HG03025 (cell line): Measurements from ENCODE around the gene HSP90B1.
A peak's percentile ranks its signal among the peaks of the same experiment; 100 is the strongest.

Source experiments
- ATAC-seq: cut with Tn5 transposase; IDR thresholded peaks from one replicate; pipeline ENCODE4 v1.9.1; 2021; ENCODE audit warnings: mild to moderate bottlenecking, moderate library complexity; ENCODE audit not compliant: unreplicated experiment, low FRiP score

HSP90B1 gene

DNA sequence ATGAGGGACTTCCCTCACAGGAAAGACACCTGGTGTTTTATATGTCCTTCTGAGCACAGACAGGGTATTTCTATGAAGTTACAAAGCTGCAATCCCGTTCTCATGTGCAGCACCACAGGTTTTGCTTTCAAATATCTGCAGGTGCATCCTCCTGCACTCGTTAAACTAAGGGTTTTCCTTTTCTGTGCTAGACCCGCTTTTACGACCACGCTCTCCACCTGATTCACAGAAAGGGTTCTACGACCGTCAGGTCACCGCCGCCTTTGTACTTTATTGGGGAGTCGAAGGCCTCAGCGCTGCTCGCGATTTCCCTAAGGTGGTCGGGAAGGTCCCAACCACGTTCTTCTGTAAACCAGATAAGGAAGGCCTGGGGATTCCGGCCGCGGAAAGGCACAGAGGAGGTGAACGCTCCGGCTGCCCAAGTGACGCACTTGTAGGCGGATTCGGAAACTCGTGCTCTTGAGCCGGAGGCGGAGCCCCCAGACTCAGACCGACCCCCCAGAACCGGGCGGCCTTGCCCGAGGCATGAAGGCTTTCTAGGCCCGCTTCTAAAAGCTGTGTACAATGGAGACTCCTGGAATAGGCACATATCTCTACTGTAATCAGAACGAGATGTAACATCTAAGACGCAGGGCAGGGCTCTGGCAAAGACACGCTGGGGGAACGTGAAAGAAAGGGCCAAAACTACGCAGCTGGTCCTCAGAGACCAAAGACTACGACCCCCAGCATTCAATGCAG, 995 bp upstream of the HSP90B1 start:
- ATAC-seq: peak; percentile 18

DNA sequence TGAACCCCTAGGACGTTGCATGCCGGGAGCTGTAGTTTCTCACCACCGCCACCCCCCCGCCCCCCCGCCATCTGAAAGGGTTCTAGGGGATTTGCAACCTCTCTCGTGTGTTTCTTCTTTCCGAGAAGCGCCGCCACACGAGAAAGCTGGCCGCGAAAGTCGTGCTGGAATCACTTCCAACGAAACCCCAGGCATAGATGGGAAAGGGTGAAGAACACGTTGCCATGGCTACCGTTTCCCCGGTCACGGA, 501 bp upstream of the HSP90B1 start:
- no peak for ATAC-seq

DNA sequence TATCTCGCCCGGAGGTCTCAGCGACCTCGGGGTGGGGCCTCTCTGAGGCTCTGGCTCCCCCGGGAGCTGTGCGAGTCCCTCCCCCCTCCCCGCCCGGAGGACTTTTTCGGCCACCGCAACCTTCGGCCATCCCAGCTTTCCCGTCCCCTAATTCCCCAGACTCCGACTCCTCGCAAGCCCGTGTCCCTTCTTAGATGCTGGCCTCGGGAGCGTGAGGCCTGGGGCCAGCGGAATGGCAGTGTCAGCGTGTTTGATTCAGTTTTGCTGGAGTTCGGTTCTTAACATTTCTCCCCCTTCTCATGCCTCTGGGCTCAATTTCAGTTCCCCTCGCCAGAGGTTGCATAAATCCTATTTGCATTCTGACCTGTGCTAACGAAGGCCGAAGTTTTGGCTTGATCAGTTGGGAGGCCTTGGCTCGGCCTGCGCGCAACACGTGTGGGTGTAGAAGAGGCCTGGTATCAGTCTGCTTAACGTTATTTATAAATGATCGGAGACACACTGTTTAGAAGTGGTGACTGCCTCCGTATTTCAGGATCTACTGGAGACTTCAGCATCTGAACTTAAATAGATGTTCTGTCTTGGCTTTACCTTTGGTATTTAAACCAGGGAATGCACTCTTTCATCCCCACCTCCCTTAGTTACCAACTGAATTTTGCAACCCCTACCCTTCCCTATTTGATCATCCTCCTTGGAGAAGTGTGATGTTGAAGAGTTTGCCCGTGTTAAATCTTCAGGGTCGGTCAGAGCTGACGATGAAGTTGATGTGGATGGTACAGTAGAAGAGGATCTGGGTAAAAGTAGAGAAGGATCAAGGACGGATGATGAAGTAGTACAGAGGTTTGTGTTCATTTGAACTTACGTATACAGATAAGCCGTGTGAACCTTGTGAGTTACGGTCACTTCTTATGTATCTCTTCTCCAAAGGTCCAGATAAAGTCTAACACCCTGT, 851 bp downstream of the HSP90B1 start:
- peak; percentile 1 for ATAC-seq

DNA sequence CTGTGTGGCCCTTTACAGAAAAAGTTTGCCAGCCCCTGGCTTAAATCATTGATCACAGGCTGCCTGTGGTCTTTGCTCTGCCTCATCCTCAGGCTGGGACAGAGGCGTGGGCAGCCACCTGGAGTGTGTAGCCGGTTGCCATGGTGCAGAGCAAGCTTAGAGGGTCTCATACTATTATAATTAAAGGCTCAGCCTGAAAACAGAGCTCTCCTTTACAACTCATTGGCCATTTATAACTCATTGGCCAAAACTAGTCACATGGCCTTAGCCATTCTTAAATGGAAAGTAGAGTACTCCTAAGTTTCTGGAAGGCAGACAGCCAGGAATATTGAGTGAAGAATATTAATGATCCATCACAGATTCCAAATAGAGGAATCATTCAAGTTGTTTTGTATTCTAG, 3.0 kb downstream of the HSP90B1 start:
- no peak for ATAC-seq

DNA sequence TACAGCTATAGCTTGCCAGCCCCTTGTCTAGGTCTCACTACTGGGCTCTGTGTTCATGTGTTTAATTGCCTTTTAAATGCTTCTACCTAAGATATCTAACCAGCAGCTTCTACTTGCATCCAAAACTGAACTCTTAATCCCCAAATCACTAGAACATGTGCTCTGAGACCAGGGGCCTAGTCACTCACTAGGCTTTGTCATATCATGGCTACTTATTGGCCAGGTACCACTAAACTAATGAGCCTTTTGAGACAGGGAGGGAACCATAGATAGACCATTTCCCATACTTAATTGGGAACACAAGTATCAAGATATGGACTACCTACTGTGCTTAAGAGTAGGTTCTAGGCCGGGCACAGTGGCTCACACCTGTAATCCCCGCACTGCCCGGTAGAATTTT, 6.5 kb downstream of the HSP90B1 start:
- no peak for ATAC-seq

DNA sequence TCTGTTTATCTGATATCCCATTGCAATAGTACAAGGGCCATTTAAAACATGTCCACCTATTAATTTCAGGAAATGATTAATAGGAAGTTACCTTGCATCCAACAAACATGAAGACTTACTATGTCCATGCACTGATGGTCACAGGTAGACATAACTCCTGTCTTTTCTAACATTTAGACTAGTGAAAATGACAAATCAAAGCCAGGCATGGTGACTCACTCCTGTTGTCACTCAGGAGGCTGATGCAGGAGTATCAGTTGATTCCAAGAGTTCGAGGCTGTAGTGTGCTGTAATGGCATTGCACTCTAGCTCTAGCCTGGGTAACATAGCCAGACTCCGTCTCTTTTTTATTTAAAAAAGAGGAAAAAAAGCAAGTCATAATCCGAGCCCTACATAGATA, 14.8 kb downstream of the HSP90B1 start:
- ATAC-seq: no peak

DNA sequence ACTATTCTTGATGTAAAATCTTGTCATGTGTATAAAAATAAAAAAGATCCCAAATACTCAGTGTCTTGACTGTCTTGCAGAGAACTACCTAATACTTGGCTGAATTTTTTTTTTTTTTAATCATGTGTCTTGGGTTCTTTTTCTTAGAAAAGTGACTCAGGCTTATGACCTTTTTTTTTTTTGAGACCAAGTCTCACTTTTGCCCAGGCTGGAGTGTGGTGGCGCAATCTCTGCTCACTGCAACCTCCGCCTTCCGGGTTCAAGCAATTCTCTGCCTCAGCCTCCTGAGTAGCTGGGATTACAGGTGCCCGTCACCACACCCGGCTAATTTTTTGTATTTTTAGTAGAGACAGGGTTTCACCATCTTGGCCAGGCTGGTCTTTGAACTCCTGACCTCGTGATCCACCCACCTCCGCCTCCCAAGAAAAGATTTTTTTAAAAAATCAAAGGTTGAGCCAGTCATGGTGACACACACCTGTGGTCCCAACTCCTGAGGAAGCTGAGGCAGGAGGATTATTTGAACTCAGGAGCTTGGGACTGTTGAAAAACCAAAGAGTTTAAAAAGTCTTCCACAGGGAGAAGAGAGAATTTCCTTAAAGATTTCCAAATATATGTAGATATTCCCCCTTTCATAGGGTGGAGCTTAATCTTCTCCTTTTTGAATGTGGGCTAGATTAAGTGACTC, 17.8 kb downstream of the HSP90B1 start:
- ATAC-seq: no peak

DNA sequence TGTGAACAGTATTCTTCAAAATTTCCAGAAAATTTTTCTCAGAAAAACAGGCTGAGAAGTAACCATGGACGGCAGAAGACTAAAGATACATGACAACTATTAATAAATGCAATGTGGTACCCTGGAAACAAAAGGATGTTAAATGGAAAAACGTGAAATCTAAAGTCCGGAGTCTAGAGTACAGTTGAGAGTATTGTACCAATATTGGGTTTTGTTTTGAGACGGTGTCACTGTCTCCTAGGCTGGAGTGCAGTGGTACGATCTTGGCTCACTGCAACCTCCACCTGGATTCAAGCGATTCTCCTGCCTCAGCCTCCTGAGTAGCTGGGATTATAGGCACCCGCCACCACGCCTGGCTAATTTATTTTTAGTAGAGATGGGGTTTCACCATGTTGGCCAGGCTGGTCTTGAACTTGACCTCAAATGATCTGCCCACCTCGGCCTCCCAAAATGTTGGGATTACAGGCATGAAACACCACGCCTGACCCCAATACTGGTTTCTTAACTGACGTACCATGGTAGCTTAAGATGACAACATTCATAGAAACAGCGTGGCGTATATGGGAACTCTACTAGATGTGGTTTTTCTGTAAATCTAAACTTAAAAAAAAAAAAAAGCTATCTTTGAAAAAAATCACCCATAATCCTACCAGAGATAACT, 18.7 kb downstream of the HSP90B1 start:
- no peak for ATAC-seq

DNA sequence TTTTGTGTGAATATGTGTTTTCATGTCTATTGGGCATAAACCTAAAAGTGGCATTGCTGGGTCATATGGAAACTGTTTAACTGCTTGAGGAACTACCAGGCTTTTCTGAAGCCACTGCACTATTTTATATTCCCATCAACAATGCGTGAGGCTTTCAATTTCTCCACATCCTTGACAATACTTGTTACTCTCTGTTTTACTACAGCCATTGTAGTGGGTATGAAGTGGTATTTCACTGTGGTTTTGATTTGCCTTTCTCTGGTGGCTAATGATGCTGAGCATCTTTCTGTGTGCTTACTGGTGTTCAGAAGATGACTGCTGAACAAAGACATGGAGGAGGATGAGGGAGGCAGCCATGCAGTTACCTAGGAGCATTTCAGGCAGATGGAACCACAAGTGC, 22.3 kb downstream of the HSP90B1 start:
- ATAC-seq: no peak

DNA sequence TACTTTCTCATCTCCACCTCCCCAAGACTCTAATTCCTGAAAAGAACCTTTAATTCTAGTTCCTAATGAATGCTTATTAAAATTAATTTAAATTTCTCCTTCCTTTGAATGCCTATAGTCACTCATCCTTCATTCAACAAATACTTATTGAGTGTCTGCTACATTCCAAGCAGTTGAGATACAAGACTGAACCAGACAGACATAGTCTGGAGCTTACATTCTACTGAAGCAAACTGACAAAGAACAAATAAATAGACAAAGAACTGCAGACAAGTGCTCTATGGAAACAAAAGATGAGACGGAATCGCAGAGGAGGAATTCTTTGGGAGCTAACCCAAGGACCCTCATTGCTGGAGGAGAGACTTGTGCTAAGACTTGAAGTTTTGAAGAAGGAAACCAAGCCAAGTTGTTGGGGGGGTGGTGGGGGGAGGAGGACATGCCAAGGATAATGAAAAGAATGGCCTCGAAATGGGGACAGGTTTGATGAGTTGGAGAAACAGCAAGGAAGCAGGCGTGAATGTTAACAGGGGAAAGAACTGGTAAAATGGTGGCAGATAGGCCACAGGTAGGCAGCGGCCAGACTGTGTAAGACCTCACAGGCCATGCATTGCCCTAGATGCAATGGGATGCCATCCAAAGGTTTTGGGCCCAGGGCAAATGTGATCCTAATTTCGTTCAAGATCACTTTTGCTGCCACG, 25.8 kb downstream of the HSP90B1 start:
- no peak for ATAC-seq

DNA sequence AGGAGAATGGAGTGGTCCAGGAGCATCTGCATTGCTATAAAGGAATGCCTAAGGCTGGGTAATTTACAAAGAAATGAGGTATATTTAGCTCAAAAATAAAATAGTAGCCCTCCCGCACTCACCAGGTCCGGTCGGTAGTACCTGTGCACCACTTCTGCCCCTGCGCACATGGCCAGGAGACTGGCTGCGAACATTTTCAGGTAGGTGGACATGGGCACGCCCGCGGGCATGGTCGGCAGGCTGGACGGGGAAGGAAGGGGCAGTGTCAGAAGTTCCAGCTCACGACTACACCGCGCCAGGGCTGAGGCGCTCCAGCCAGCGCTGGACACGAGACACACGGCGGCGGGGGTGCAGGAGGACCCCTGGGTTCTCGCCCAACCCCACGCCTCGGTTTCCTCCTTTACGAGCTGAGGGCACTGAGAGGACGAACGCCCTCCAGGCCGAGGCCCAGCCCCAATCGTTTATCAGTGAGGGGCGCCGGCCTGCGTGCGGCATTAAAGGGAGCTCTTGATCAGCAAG, 26.4 kb downstream of the HSP90B1 start:
- peak; percentile 28 for ATAC-seq

DNA sequence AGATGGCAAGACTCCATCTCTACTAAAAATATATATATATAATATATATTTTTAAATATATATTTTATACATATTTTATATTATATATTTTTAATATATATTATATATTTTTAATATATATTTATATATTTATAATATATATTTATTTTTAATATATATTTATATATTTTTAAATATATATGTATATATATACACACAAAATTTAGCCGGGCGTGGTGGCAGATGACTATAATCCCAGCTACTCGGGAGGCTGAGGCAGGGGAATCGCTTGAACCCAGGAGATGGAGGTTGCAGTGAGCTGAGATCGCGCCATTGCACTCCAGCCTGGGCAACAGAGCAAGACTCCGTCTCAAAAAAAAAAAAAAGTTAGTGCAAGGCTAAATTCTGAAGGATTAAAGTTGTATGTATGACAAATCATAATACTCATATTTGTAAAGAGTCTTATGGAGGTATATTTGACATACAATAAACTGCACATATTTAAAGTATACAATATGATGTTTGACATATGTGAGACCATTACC, 27.7 kb downstream of the HSP90B1 start:
- no peak for ATAC-seq

DNA sequence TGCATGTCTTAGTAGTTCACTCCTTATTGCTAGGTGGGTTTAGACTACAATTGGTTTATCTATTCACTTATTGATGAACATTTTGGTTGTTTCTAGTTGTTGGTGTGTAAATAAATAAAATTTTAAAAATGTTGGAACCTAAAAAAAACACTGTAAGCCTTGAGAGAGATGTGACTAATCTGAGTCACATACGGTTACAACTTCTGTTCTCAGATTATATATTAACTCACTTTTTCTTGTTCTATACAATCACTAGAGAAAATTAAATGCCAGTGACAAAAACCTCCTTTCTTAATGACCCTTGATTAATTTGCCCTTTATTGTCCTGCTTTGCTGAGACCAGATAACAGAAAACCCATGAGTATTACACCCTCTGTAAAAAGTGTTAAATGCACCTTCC, 28.4 kb downstream of the HSP90B1 start:
- ATAC-seq: no peak

DNA sequence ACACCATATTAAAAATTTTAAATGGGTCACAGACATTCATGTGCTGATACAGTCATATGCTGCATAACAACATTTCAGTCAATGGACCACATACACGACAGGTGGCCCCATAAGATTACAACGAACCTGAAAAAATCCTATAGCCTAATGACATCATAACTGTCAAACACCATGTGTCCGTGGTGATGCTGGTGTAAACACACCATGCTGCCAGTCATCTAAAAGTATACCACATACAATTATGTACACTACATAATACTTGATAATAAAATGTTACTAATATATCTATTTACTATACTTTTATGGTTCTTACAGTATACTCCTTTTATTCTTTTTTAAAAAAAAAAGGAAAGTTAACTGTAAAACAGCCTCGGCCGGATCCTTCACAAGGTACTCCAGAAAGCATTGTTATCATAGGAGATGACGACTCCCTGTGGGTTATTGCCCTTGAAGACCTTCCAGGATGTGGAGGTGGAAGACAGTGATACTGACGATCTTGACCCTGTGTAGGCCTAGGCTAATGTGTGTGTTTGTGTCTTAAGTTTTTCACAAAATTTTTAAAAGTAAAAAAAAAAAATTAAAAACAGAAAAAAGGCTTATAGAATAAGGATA, 30.5 kb downstream of the HSP90B1 start:
- no peak for ATAC-seq

DNA sequence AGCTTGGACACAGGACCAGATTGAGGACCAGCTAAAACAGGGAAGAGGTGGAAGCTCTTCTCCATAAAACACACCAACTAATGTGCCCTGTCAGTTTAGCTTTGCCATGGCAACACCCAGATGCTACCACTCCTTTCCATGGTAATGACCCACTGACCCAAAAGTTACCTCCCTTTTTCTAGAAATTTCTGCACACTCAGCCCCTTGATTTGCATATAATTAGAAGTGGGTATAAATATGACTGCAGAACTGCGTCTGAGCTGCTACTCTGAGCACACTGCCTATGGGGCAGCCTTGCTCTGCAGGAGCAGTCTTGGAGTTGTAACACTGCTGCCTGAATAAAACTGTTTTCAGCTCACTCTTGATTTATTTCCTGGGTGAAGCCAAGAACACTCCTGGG, 32.3 kb downstream of the HSP90B1 start:
- ATAC-seq: no peak

DNA sequence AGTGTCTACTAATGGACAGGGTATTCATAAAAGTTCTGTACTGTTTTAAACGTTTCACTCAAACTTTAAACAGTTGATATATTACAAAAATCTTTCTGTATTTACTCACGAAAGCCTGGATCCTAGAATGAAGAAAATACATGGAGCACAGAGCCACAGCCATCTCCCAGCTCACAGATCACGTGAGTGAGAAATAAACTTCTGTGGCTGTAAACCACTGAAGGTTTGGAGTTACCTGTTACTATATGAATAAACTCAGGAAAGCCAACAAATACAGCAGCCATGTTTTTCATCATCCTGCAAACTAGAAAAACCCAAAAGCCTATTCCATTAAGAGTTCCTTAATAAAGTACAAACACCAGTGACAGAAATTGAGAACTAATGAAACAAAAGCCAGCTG, 34.6 kb downstream of the HSP90B1 start:
- no peak for ATAC-seq

DNA sequence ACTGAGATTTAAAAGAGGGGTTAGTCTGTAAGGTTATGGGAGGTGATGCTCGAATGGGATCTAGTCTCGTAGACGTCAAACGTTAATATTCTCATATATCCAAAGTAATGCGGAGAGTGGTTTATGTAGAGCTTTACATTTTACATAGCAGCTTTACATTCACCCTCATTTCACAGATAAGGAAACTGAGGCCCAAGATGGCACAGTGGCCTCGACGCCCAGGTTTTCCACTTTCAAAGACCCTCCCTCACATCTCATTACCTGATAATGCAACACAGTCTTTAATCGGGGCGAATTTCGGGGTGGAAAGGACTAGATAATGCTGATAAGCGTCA, 35.0 kb downstream of the HSP90B1 start:
- no peak for ATAC-seq

DNA sequence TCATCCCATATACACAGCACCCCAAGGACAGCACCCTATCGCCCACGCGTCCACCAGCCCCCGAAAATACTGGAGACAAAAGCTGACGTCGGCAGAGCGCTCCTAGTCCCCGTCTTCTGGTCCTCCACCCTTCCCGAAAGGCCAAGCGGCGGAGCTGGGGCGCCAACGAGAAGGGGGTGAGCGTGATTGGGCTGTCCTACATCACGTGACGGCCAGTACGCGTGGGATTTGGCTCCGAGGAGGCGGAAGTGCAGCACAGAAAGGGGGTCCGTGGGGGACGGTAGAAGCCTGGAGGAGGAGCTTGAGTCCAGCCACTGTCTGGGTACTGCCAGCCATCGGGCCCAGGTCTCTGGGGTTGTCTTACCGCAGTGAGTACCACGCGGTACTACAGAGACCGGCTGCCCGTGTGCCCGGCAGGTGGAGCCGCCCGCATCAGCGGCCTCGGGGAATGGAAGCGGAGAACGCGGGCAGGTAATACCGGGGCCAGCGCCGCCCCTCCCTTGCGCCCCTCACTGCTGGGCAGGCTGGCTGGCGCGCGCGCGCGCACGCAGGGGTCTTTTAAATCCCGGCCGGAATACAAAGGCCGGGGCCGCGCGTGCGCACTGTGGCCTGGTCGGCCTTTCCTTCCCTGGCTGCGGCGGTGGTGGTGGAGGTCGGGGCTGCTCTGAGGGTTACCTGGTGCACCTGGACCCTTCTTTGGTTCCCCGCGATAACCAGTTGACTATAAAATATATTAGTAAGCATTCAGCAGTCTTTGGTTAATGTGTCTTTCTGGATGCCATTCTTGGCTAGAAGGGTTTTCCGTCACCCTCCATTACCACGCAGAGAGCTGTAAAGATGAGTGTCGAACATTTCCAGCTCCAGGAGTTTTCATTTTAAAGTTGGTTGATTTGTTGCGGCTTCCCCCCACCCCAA, 35.6 kb downstream of the HSP90B1 start, which contains the start of gene TDG:
TDG (plus strand) TSS at position 283 of the 915 bp plus-strand sequence; CDS start at position 449, 166 bp downstream.
- ATAC-seq: peak; percentile 91
